Esophagus (tissue), 2 donors: Measurements from ENCODE around the gene ZNF438. TPM values are rescaled to one million over a fixed set of nuclear protein-coding genes. Genes with fewer than 3 reads are reported as not detected.
A peak's percentile ranks its signal among the peaks of the same experiment; 100 is the strongest.

Source experiments
- H3K27ac ChIP-seq, 2 donors: one replicate each; pipeline ENCODE4 v1.5.1; 2013; ENCODE audit warnings: low read depth in 2 of 2, mild to moderate bottlenecking in 2 of 2, inconsistent platforms in 1 of 2, low read length in 1 of 2, moderate library complexity in 1 of 2
- H3K27me3 ChIP-seq, 2 donors: one replicate each; pipeline ENCODE4 v1.6.1; 2013; ENCODE audit warnings: low read length in 2 of 2, control low read depth in 1 of 2, mild to moderate bottlenecking in 1 of 2; ENCODE audit not compliant: insufficient read depth in 2 of 2, control insufficient read depth in 1 of 2
- H3K36me3 ChIP-seq, 2 donors: one replicate each; pipeline ENCODE4 v1.6.1; 2013; ENCODE audit warnings: low read length in 1 of 2; ENCODE audit not compliant: control insufficient read depth in 2 of 2, insufficient read depth in 2 of 2
- H3K4me1 ChIP-seq, 2 donors: one replicate each; pipeline ENCODE4 v1.6.1; 2013; ENCODE audit warnings: low read length in 1 of 2; ENCODE audit not compliant: control insufficient read depth in 2 of 2, insufficient read depth in 2 of 2
- H3K4me3 ChIP-seq, 2 donors: one replicate each; pipeline ENCODE4 v1.5.1; 2013; ENCODE audit warnings: low read length in 2 of 2, mild to moderate bottlenecking in 2 of 2, low read depth in 1 of 2, moderate library complexity in 1 of 2
- H3K9me3 ChIP-seq, 2 donors: one replicate each; pipeline ENCODE4 v1.6.1; 2013; ENCODE audit warnings: mild to moderate bottlenecking in 2 of 2, low read depth in 1 of 2, low read length in 1 of 2, moderate library complexity in 1 of 2; ENCODE audit not compliant: control insufficient read depth in 2 of 2, insufficient read depth in 1 of 2
- WGBS, 2 donors: extraction: QIAGEN DNeasy Blood & Tissue Kit; methylation state at CpG; one replicate each; pipeline ENCODE4 v1.1.7; 2013; 5-methylcytosine and 5-hydroxymethylcytosine counted together
- polyA plus RNA-seq, 2 donors: library from polyadenylated mRNA; stranded (reverse); fragments of 200-250 nt; gene quantifications; one replicate each; pipeline ENCODE4 v1.2.3, GENCODE V29; 2013
- donor health status: healthy with polysubstance abuse.
- donor health status: Bipolar disorder and iron deficiency.

ZNF438 gene
- polyA plus RNA-seq, 2 donors: 3.0 to 3.2 TPM

GRCh38 chr10:31071232-31072005, 39.8 kb upstream of the ZNF438 start:
- 68 to 72% methylated on average over 6 of the region's 6 CpGs for WGBS, 2 donors
- Histone ChIP-seq H3K4me3 (no peak overlapping the region), H3K27ac (no peak overlapping the region), H3K9me3 (no peaks in the 10 kb centered on the region), H3K27me3 (no peaks in the 10 kb centered on the region), H3K36me3 (no peaks in the 10 kb centered on the region), H3K4me1 (no peaks in the 10 kb centered on the region)

- Histone ChIP-seq H3K4me1 (no peaks in the 10 kb centered on the region), H3K27ac (no peak overlapping the region), H3K27me3 (no peaks in the 10 kb centered on the region), H3K36me3 (no peaks in the 10 kb centered on the region), H3K4me3 (no peak overlapping the region), H3K9me3 (no peaks in the 10 kb centered on the region)
- WGBS, 2 donors: 78 to 84% methylated on average over 2 of the region's 2 CpGs
Observed at GRCh38 chr10:31070691-31071090, 39.0 kb upstream of the ZNF438 start.

GRCh38 chr10:31070025-31070424, 38.4 kb upstream of the ZNF438 start:
- H3K4me3 ChIP-seq: no peak overlapping the region
- 61 to 69% methylated on average over 4 of the region's 4 CpGs for WGBS, 2 donors
- H3K27ac ChIP-seq: no peak overlapping the region
- no peaks in the 10 kb centered on the region for H3K27me3 ChIP-seq
- H3K9me3 ChIP-seq: no peaks in the 10 kb centered on the region
- no peaks in the 10 kb centered on the region for H3K4me1 ChIP-seq
- H3K36me3 ChIP-seq: no peaks in the 10 kb centered on the region

DNA sequence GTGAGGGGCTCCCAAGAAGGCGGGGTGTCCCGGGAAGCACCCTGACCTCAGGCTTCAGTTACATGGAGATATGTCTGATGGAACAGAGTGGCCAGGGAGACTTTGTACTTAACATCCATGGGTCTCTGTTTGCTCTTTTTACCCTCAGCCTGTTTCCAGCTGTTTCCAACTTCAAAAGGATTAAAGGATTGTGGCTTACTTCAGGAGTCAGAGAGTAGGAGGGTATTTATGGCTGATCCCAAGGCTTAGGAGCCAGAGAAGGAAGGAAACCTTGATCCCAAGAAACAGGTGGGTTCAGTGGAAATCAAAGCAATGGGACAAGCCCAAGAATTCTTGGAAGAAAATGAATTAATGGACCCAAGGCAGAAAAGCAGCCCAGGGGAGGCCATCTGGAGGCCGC, 37.7 kb upstream of the ZNF438 start:
- no peaks in the 10 kb centered on the region for H3K36me3 ChIP-seq
- no peak overlapping the region for H3K4me3 ChIP-seq
- H3K27ac ChIP-seq: no peak overlapping the region
- no peaks in the 10 kb centered on the region for H3K27me3 ChIP-seq
- H3K4me1 ChIP-seq: no peaks in the 10 kb centered on the region
- WGBS, 2 donors: 86% methylated on average over 3 of the region's 3 CpGs
- H3K9me3 ChIP-seq: no peaks in the 10 kb centered on the region

DNA sequence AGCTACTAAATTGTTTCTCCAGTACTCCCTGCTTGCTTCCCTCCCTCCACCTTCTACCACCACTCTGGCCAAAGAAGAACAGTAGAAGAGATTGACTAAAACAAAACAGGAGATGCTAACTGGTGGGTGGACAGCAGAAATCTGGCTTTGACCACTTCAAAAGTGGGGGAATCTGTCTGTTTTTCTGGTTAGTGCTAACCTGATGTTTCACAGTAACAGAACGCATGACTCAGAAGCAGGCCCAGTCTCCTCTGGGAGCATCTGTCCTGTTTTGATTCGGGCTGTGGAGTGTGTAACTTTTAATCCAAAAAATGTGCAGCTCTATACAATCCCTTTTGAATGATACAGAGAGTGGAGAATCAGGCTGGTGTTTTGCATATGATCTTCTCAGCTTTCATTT, 32.7 kb upstream of the ZNF438 start:
- WGBS, 2 donors: 35 to 53% methylated on average over 2 of the region's 2 CpGs
- Histone ChIP-seq H3K9me3 (no peaks in the 10 kb centered on the region), H3K36me3 (no peaks in the 10 kb centered on the region), H3K4me1 (no peaks in the 10 kb centered on the region), H3K4me3 (no peak overlapping the region), H3K27me3 (no peaks in the 10 kb centered on the region), H3K27ac (peak overlapping the region in 1 of 2 donors; percentile 18)

- H3K27me3 ChIP-seq: no peaks in the 10 kb centered on the region
- no peaks in the 10 kb centered on the region for H3K9me3 ChIP-seq
- H3K4me1 ChIP-seq: no peaks in the 10 kb centered on the region
- WGBS, 2 donors: 71 to 82% methylated on average over 6 of the region's 6 CpGs
- H3K4me3 ChIP-seq: no peak overlapping the region
- H3K27ac ChIP-seq: peak overlapping the region; percentile 18 to 24
- no peaks in the 10 kb centered on the region for H3K36me3 ChIP-seq
Observed at GRCh38 chr10:31063841-31064240, 32.2 kb upstream of the ZNF438 start.

- WGBS, 2 donors: 44 to 46% methylated on average over 6 of the region's 6 CpGs
Observed at GRCh38 chr10:31062856-31063255, 31.2 kb upstream of the ZNF438 start.

GRCh38 chr10:31061941-31062340, 30.3 kb upstream of the ZNF438 start:
- Histone ChIP-seq H3K9me3 (no peaks in the 10 kb centered on the region), H3K4me3 (no peak overlapping the region), H3K27me3 (no peaks in the 10 kb centered on the region), H3K4me1 (no peaks in the 10 kb centered on the region), H3K27ac (no peak overlapping the region), H3K36me3 (no peaks in the 10 kb centered on the region)
- 92 to 93% methylated on average over 9 of the region's 9 CpGs for WGBS, 2 donors

More at GRCh38 chr10:31062856-31063255, 31.2 kb upstream of the ZNF438 start:
- H3K27ac ChIP-seq: no peak overlapping the region
- no peak overlapping the region for H3K4me3 ChIP-seq
- no peaks in the 10 kb centered on the region for H3K9me3 ChIP-seq
- no peaks in the 10 kb centered on the region for H3K36me3 ChIP-seq
- no peaks in the 10 kb centered on the region for H3K27me3 ChIP-seq
- H3K4me1 ChIP-seq: no peaks in the 10 kb centered on the region

DNA sequence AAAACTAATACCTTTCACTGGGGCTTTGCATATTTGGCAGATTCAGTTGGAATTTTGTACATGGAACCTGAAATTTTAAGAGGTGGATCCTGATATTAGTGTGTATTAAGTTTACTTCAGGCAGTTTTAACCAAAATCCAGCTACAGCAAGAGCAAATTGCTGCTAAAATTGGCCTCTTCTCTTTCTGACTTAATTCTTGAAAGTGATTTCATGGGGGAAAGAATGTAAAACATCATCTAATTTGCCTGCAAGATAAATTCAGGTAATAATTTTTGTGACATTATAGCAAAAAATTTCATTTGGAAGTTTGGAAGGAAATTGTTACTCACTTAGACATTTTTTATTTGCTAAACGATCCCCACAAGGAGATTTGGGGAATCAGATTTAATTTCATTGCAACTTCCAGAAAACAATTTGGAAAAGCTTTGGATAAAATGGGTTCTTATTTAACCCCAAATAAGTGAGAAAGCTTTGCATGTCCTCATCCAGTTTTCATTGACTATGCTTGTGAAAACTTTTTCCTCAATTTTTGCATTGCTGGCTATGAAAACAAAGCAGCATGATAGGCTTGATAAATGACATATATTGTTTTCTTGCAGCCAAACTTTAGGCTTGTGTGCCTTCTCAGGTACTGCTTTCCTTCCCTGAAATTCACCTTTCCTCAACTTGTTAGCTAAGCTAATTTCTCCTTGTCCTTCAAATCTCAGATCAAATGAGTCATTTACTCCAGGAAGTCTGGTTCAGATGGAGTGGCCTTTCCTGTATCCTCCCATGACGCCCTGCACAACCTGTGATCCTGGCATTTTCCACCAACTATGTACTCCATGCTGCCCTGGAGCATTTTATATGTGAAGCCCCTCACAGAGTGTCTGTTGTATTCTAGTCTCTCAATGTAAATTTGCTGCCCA, 27.4 kb upstream of the ZNF438 start:
- no peak overlapping the region for H3K4me3 ChIP-seq
- H3K27ac ChIP-seq: no peak overlapping the region
- no peaks in the 10 kb centered on the region for H3K4me1 ChIP-seq
- H3K9me3 ChIP-seq: no peaks in the 10 kb centered on the region
- 57 to 67% methylated on average over 2 of the region's 2 CpGs for WGBS, 2 donors
- H3K27me3 ChIP-seq: no peaks in the 10 kb centered on the region
- H3K36me3 ChIP-seq: no peaks in the 10 kb centered on the region
